HEK293T (cell line): Measurements from ENCODE around the gene XAGE5.

Experiments used
- ARNT ChIP-seq: fragments of 450-650 bp; IDR thresholded peaks from 2 replicates; pipeline ENCODE4 v1.6.1; 2017; ENCODE audit warnings: mild to moderate bottlenecking
- FOXA1 ChIP-seq: fragments of 450-650 bp; IDR thresholded peaks from 2 replicates; pipeline ENCODE4 v1.6.1; 2016; ENCODE audit warnings: mild to moderate bottlenecking
- FOXK2 ChIP-seq: fragments of 450-650 bp; IDR thresholded peaks from 2 replicates; pipeline ENCODE4 v1.6.1; 2016; ENCODE audit warnings: mild to moderate bottlenecking
- FOXM1 ChIP-seq: fragments of 450-650 bp; IDR thresholded peaks from 2 replicates; pipeline ENCODE4 v1.6.1; 2017; ENCODE audit warnings: mild to moderate bottlenecking, borderline replicate concordance
- LEF1 ChIP-seq: fragments of 450-650 bp; IDR thresholded peaks from 2 replicates; pipeline ENCODE4 v1.6.1; 2017; ENCODE audit warnings: mild to moderate bottlenecking, borderline replicate concordance
- SP1 ChIP-seq: fragments of 450-650 bp; IDR thresholded peaks from 2 replicates; pipeline ENCODE4 v1.6.1; 2017
- ZNF384 ChIP-seq: fragments of 450-650 bp; IDR thresholded peaks from 2 replicates; pipeline ENCODE4 v1.6.1; 2016

DNA sequence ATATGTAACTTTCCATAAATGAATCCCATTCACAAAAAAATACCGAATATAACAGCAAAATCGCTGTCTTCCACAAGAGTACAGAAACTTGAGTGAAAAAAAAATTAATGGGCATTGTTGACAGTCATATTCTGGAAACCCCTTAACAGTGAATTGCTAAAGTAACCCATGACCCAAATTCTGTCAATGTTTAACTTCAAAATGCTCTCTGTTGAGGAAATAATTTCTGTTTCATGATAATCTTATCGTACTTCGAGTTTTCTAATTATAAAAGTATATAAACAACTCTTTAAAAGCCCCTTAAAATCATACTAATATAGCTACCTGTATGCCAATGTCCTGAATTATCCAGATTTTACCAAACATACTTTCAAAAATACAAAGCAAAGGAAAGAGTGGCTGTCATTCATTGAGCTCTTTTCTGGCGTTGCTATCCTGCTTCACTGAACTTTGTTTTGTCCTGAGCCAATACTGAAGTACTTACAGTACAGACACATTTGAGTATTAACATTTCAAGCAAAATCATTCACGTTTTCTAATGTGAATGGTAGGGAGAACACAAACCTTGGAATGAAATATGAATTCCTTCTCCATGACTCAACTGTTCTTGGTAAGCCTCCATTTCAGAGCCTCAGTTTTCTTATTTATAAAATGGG is 54.4 kb downstream of the XAGE5 start:
- no peak for TF ChIP-seq SP1
- TF ChIP-seq FOXA1 = no peak
- no peak for TF ChIP-seq FOXM1
- TF ChIP-seq ARNT = no peak
- TF ChIP-seq FOXK2 = no peak
- no peak for TF ChIP-seq LEF1
- no peak for TF ChIP-seq ZNF384
